ENCODE measurements around the gene RIMKLB. TPM values are rescaled to one million over a fixed set of nuclear protein-coding genes. Genes with fewer than 3 reads are reported as not detected.
A peak's percentile ranks its signal among the peaks of the same experiment; 100 is the strongest.

RIMKLB gene
- total RNA-seq (2021; ENCODE audit: unreplicated experiment) (0.39 TPM), Bru-seq, nascent RNA (percentile 16 among the genes with signal in this experiment), BruChase-seq, experiment 1, labeled RNA remaining after a 6-hour chase (percentile 7 among the genes with signal in this experiment), BruChase-seq, experiment 2, labeled RNA remaining after a 2-hour chase (percentile 14 among the genes with signal in this experiment)
- polyA plus RNA-seq (2012), result 0.36 and 0.50 TPM in 2 replicates
- long read RNA-seq, result 0 reads

DNA sequence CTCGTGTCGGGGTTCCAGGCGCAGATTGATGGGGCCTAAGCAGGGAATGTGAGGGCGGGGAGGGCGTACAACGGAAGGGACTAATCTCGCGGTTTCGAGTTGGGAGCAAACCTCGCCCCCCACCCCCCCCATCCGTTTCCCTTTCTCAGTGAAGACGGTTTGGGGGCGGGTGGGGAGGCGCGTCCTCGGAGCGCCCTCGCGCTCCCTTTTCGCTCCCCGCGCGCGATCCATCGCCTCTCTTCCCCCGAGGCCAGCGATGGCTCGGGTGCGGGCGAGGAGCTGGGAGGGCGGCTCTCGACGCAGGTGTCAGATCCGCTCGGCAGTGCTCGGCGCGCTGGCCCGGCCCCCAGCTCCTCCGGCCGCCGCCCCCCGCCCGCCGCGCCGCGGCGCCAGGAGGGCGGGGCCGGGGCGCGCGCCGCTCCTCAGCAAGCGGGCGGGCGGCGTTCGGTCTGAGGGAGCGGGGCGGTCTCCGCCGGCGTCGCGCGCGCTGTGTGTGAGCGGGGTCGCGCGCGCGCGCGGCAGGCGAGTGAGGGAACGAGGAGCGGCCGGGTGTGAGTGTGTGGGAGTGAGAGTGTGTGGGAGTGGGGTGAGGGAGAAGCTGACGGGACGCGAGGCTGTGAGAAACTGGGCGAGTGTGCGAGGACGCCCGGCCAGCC, at the start of gene RIMKLB:
Gene RIMKLB (plus strand): TSS at position 516 of the 656 bp plus-strand sequence. CDS start 15,876 bp downstream, outside the sequence.
- Histone ChIP-seq H3K4me1 (ENCODE audit: control insufficient read depth in 1 of 2, insufficient read depth in 2 of 2, low read length in 2 of 2) (no peaks in the 10 kb centered on the region), H3K4me3 (replicated peaks in 1 of 2; ENCODE audit: low read depth in 1 of 2, low read length in 2 of 2) (no peak within 1 kb of the TSS), H3K36me3 (ENCODE audit: control insufficient read depth in 1 of 2, insufficient read depth in 2 of 2, low read length in 2 of 2) (no peaks in the 10 kb centered on the region), H3K27ac (ENCODE audit: low read depth, low read length) (no peak within 1 kb of the TSS), H3K79me2 (ENCODE audit: insufficient read depth, low read length) (no peaks in the 10 kb centered on the region), H3K27me3 (ENCODE audit: insufficient read depth, low read length) (peaks cover 13% of the 10 kb centered on the region), H3K4me2 (ENCODE audit: low read length) (no peak within 1 kb of the TSS), H4K20me1 (ENCODE audit: insufficient read depth) (no peaks in the 10 kb centered on the region), H3K9me3 (ENCODE audit: control insufficient read depth in 1 of 2, insufficient read depth in 1 of 2, low read depth in 1 of 2, low read length in 2 of 2) (no peaks in the 10 kb centered on the region), H2AFZ (ENCODE audit: low read depth, low read length, poor library complexity, severe bottlenecking) (no peak within 1 kb of the TSS), H3K9me2 (ENCODE audit: insufficient read depth) (no peaks in the 10 kb centered on the region), H3K9ac (ENCODE audit: low read length) (no peak within 1 kb of the TSS)
- ChIA-PET POLR2A (no interaction called here), RAD21 (ENCODE audit: low non-redundant PET in 1 of 2, low total read pairs in 2 of 2, uncharacterized antibody in 2 of 2, unreplicated experiment in 2 of 2) (no interaction called here), CTCF (no interaction called here)
- DNase-seq (ENCODE audit: low read depth, low spot score) (no peak), ATAC-seq (no peak)
- TF ChIP-seq EZH2 (IDR thresholded peaks at IDR 0.05) (no peak), SRF (IDR thresholded peaks at IDR 0.05; ENCODE audit: low read depth) (no peak), FOSL1 (IDR thresholded peaks at IDR 0.05; ENCODE audit: low read depth) (no peak), ELF1 (IDR thresholded peaks at IDR 0.05; ENCODE audit: borderline replicate concordance, low read depth) (no peak), POLR2A (IDR thresholded peaks at IDR 0.05; ENCODE audit: borderline replicate concordance, extremely low read depth, insufficient read depth, insufficient read length) (no peak), ZNF274 (IDR thresholded peaks at IDR 0.05; ENCODE audit: low read depth, low read length) (no peak), SIN3A (IDR thresholded peaks at IDR 0.05; ENCODE audit: low read depth) (no peak), REST (IDR thresholded peaks at IDR 0.05; ENCODE audit: low read depth) (no peak), CEBPB (IDR thresholded peaks at IDR 0.05; ENCODE audit: low read depth) (no peak), TCF7L2 (IDR thresholded peaks at IDR 0.05; ENCODE audit: borderline replicate concordance, extremely low read depth, insufficient read depth, insufficient read length) (no peak), EGR1 (IDR thresholded peaks at IDR 0.05; ENCODE audit: low read depth) (no peak), CBX3 (IDR thresholded peaks at IDR 0.05; ENCODE audit: low read depth) (no peak), JUND (IDR thresholded peaks at IDR 0.05) (no peak)
- TF ChIP-seq, protein P1, sequence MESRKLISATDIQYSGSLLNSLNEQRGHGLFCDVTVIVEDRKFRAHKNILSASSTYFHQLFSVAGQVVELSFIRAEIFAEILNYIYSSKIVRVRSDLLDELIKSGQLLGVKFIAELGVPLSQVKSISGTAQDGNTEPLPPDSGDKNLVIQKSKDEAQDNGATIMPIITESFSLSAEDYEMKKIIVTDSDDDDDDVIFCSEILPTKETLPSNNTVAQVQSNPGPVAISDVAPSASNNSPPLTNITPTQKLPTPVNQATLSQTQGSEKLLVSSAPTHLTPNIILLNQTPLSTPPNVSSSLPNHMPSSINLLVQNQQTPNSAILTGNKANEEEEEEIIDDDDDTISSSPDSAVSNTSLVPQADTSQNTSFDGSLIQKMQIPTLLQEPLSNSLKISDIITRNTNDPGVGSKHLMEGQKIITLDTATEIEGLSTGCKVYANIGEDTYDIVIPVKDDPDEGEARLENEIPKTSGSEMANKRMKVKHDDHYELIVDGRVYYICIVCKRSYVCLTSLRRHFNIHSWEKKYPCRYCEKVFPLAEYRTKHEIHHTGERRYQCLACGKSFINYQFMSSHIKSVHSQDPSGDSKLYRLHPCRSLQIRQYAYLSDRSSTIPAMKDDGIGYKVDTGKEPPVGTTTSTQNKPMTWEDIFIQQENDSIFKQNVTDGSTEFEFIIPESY (IDR thresholded peaks at IDR 0.05; ENCODE audit: extremely low read depth, insufficient replicate concordance, low read length), result no peak
- TF ChIP-seq, protein P2, sequence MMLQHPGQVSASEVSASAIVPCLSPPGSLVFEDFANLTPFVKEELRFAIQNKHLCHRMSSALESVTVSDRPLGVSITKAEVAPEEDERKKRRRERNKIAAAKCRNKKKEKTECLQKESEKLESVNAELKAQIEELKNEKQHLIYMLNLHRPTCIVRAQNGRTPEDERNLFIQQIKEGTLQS (IDR thresholded peaks at IDR 0.05), result no peak
- TF ChIP-seq, protein P3, sequence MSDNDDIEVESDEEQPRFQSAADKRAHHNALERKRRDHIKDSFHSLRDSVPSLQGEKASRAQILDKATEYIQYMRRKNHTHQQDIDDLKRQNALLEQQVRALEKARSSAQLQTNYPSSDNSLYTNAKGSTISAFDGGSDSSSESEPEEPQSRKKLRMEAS (IDR thresholded peaks at IDR 0.05), result no peak
- no TSS peak for BruUV-seq (replicated peaks)
- intact Hi-C loops (cut with micrococcal nuclease), result no loop called here

Data from HCT116 (cell line).